Osteoblast (primary cell): ENCODE measurements around the gene PTPRD. TPM values are rescaled to one million over a fixed set of nuclear protein-coding genes. Genes with fewer than 3 reads are reported as not detected.
A peak's percentile ranks its signal among the peaks of the same experiment; 100 is the strongest.

ENCODE experiments used
- DNase-seq: peaks from one replicate; pipeline ENCODE4 v3.0.0; 2011; ENCODE audit warnings: low spot score, mixed read lengths; ENCODE audit not compliant: insufficient read length; ENCODE audit errors: missing footprints
- H2AFZ ChIP-seq: 2 replicates; pipeline ENCODE4 v1.6.0; 2011; ENCODE audit warnings: mild to moderate bottlenecking, low read length
- H3K27ac ChIP-seq: 2 replicates; pipeline ENCODE4 v1.5.1; 2011; ENCODE audit warnings: mild to moderate bottlenecking, low read depth, low read length, moderate library complexity
- H3K27me3 ChIP-seq: 2 replicates; pipeline ENCODE4 v1.6.0; 2012; ENCODE audit warnings: mild to moderate bottlenecking, control low read depth, inconsistent platforms, low read length, moderate library complexity; ENCODE audit not compliant: insufficient read depth
- H3K36me3 ChIP-seq: 2 replicates; pipeline ENCODE4 v1.5.1; 2011; ENCODE audit warnings: mild to moderate bottlenecking, low read length, control low read depth, moderate library complexity; ENCODE audit not compliant: insufficient read depth
- H3K4me1 ChIP-seq: 2 replicates; pipeline ENCODE4 v1.5.1; 2011; ENCODE audit warnings: mild to moderate bottlenecking, low read length, control low read depth, moderate library complexity; ENCODE audit not compliant: insufficient read depth
- H3K4me2 ChIP-seq: 2 replicates; pipeline ENCODE4 v1.6.0; 2011; ENCODE audit warnings: mild to moderate bottlenecking, low read length; ENCODE audit not compliant: insufficient read depth
- H3K4me3 ChIP-seq: fragments of 200-600 bp; sonication (generic); 3 replicates; pipeline ENCODE4 v1.5.1; 2012; ENCODE audit warnings: mild to moderate bottlenecking, low read length, inconsistent platforms; ENCODE audit not compliant: insufficient read depth
- H3K79me2 ChIP-seq: 2 replicates; pipeline ENCODE4 v1.6.0; 2012; ENCODE audit warnings: mild to moderate bottlenecking, low read length, control low read depth, inconsistent platforms; ENCODE audit not compliant: insufficient read depth
- H3K9me3 ChIP-seq: 2 replicates; pipeline ENCODE4 v1.5.1; 2011; ENCODE audit warnings: low read depth, low read length, control low read depth
- H4K20me1 ChIP-seq: 2 replicates; pipeline ENCODE4 v1.6.0; 2012; ENCODE audit warnings: mild to moderate bottlenecking, low read length, control low read depth; ENCODE audit not compliant: insufficient read depth
- CTCF ChIP-seq: IDR thresholded peaks from 2 replicates; pipeline ENCODE4 v1.5.1; 2011; ENCODE audit warnings: mild to moderate bottlenecking, low read depth, low read length, moderate library complexity; ENCODE audit errors: extremely low read depth
- total RNA-seq: library from RNA; depleted of rRNA; stranded (reverse); fragments of >200 nt; gene quantifications from 2 replicates; pipeline ENCODE4 v1.2.3, GENCODE V29; 2012

The PTPRD gene
- total RNA-seq, 1 donor: 23.9 TPM

DNA sequence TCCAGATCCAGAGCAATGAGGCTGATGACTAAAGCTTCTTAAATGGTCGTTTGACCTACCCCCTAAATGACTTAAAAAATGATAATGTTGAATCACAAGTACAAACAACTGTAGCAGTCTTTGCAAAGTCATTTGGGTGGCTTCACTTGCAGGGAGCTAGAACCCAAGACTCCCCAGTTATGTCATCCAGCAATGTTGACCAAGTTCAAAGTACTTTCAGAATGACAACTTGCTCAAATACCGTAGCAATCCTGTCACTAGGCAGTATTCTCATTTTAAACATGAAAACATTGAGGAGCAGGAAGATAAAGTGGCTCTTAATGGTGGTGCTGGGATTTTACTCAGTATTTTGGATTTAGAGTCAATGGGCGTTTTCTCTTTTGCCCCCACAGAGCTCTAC is 1596.2 kb downstream of the PTPRD start:
- Histone ChIP-seq H3K36me3 (no peaks in the 10 kb centered on the region), H3K4me1 (no peaks in the 10 kb centered on the region)
- no peak for DNase-seq

GRCh38 chr9:9004810-9005209 is 1608.0 kb downstream of the PTPRD start:
- Histone ChIP-seq H3K27ac (no peak overlapping the region), H2AFZ (no peak overlapping the region), H3K4me3 (no peak overlapping the region), H3K9me3 (no peaks in the 10 kb centered on the region), H4K20me1 (no peaks in the 10 kb centered on the region), H3K4me2 (no peak overlapping the region), H3K79me2 (no peaks in the 10 kb centered on the region), H3K27me3 (no peaks in the 10 kb centered on the region), H3K4me1 (no peaks in the 10 kb centered on the region), H3K36me3 (no peaks in the 10 kb centered on the region)
- TF ChIP-seq CTCF: no peak
- no peak for DNase-seq

More for the DNA sequence above, 1596.2 kb downstream of the PTPRD start:
- no peaks in the 10 kb centered on the region for H4K20me1 ChIP-seq
- no peak overlapping the region for H3K4me3 ChIP-seq
- no peak for TF ChIP-seq CTCF
- H3K9me3 ChIP-seq: no peaks in the 10 kb centered on the region
- H3K4me2 ChIP-seq: no peak overlapping the region
- H3K27ac ChIP-seq: no peak overlapping the region
- H3K27me3 ChIP-seq: no peaks in the 10 kb centered on the region
- no peaks in the 10 kb centered on the region for H3K79me2 ChIP-seq
- H2AFZ ChIP-seq: no peak overlapping the region

- Histone ChIP-seq H3K9me3 (no peaks in the 10 kb centered on the region), H3K36me3 (no peaks in the 10 kb centered on the region), H2AFZ (no peak overlapping the region), H4K20me1 (no peaks in the 10 kb centered on the region), H3K27me3 (no peaks in the 10 kb centered on the region), H3K27ac (no peak overlapping the region), H3K4me3 (no peak overlapping the region), H3K4me1 (no peaks in the 10 kb centered on the region), H3K79me2 (no peaks in the 10 kb centered on the region), H3K4me2 (no peak overlapping the region)
- TF ChIP-seq CTCF: peak; percentile 13
- no peak for DNase-seq
Measured at GRCh38 chr9:9002826-9003583, 1609.8 kb downstream of the PTPRD start.

GRCh38 chr9:8980496-8981013 is 1632.2 kb downstream of the PTPRD start:
- H3K4me3 ChIP-seq: no peak overlapping the region
- H3K36me3 ChIP-seq: no peaks in the 10 kb centered on the region
- no peaks in the 10 kb centered on the region for H4K20me1 ChIP-seq
- H3K9me3 ChIP-seq: no peaks in the 10 kb centered on the region
- H3K27me3 ChIP-seq: no peaks in the 10 kb centered on the region
- H3K79me2 ChIP-seq: no peaks in the 10 kb centered on the region
- H3K4me1 ChIP-seq: no peaks in the 10 kb centered on the region
- H3K4me2 ChIP-seq: no peak overlapping the region
- TF ChIP-seq CTCF: no peak
- H2AFZ ChIP-seq: no peak overlapping the region
- no peak overlapping the region for H3K27ac ChIP-seq
- DNase-seq: no peak
